Upper lobe of left lung (tissue), 6 donors: ENCODE results near the gene CPLX1. TPM values are rescaled to one million over a fixed set of nuclear protein-coding genes. Genes with fewer than 3 reads are reported as not detected.

Source experiments
- ATAC-seq, 2 donors: fragments of 200-7000 bp; cut with Tn5 transposase; one replicate each; pipeline ENCODE4 v1.9.1; 2022; ENCODE audit warnings: mild to moderate bottlenecking in 2 of 2, moderate library complexity in 2 of 2; ENCODE audit not compliant: low FRiP score in 2 of 2
- DNase-seq, 2 donors: peaks; one replicate each; pipeline ENCODE4 v3.0.0-alpha.2; 2019 to 2020
- H3K27ac ChIP-seq, 4 donors: fragments of 200-600 bp; sonication (generic); one replicate each; pipeline ENCODE4 v1.5.1; 2016 to 2019
- H3K27me3 ChIP-seq, 4 donors: fragments of 200-600 bp; sonication (generic); one replicate each; pipeline ENCODE4 v1.5.1; 2017 to 2019
- H3K36me3 ChIP-seq, 4 donors: fragments of 200-600 bp; sonication (generic); one replicate each; pipeline ENCODE4 v1.5.1; 2016 to 2019
- H3K4me1 ChIP-seq, 4 donors: fragments of 200-600 bp; sonication (generic); one replicate each; pipeline ENCODE4 v1.5.1; 2018 to 2019
- H3K4me3 ChIP-seq, 4 donors: fragments of 200-600 bp; sonication (generic); one replicate each; pipeline ENCODE4 v1.5.1; 2017 to 2019; ENCODE audit warnings: mild to moderate bottlenecking in 2 of 4, moderate library complexity in 1 of 4
- H3K9me3 ChIP-seq, 4 donors: fragments of 200-600 bp; sonication (generic); one replicate each; pipeline ENCODE4 v1.5.1; 2018 to 2019
- EP300 ChIP-seq, 4 donors: sonication (generic); formaldehyde crosslinking; IDR thresholded peaks; one replicate each; pipeline ENCODE4 v1.5.1; 2017; ENCODE audit warnings: antibody characterized with exemption in 4 of 4, control low read depth in 2 of 4
- POLR2A ChIP-seq, 4 donors: fragments of 450-650 bp; IDR thresholded peaks; one replicate each; pipeline ENCODE4 v1.5.1; 2016 to 2017; ENCODE audit warnings: antibody characterized with exemption in 4 of 4, mild to moderate bottlenecking in 2 of 4
- POLR2AphosphoS5 ChIP-seq, 2 donors: sonication (generic); formaldehyde crosslinking; IDR thresholded peaks; one replicate each; pipeline ENCODE4 v1.5.1; 2017; ENCODE audit warnings: antibody characterized with exemption in 2 of 2
- WGBS, 2 donors: methylation state at CpG; one replicate each; pipeline ENCODE4 v1.1.5; 2017 to 2018; 5-methylcytosine and 5-hydroxymethylcytosine counted together
- total RNA-seq, 6 donors: library from RNA; depleted of rRNA in 4 of 6; stranded (reverse); fragments of >200 nt in 4 of 6; gene quantifications; one replicate each; pipeline versions ENCODE4 v1.1.0 to v1.2.1, GENCODE V29; 2016 to 2021
- TF ChIP-seq, protein P1 (sequence below), 6 experiments: fragments of 450-650 bp in 4 of 6; fragments of 200-600 bp in 2 of 6; sonication (generic) in 2 of 6; IDR thresholded peaks; one replicate each; pipeline ENCODE4 v1.5.1; 2016 to 2019; ENCODE audit warnings: antibody characterized with exemption in 6 of 6
- donor health status: DM: no; HTN: no; CAD: no; lungs with moderate emphysema.
- donor health status: DM: no; HTN: yes; CAD: no; lungs with severe emphysema.

The CPLX1 gene
- total RNA-seq, 6 donors from 2014 or later: 0.61 to 4.2 (median 1.8) TPM

DNA sequence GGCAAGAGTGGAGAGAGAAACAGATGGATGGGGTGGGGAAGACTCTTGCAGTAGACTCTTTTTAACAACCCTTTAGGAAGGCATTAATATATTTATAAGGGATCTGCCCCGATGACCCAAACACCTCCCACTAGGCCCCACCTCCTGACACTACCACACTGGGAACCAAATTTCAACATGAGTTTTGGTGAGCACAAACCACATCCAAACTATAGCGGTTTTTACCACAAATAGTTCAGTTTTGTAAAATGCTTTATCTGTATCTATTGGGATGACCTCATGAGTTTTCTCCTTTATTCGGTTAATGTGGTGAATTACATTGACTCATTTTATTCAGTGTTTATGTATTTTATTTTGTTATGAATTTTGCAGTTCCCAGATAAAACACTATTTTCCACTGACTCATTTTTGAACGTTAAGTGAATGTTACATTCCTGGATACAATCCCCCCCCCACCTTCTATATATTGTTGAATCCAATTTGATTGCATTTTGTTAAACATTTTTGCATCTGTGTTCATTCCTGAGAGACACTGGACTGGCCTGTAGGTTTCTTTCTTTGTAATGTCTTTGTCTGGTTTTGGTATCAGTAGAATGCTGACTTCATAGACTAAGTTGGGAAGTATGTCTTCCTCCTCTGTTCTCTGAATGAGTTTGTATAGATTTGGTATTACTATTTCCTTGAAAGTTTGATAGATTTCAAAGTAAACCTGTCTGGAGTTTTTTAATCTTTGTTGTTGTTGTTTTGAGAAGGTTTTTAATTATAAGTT, 13.9 kb upstream of the CPLX1 start:
- no peak overlapping the region for H3K4me3 ChIP-seq
- no peak overlapping the region for H3K27ac ChIP-seq
- no peaks in the 10 kb centered on the region for H3K4me1 ChIP-seq
- WGBS, 2 donors: 79 to 93% methylated on average over 4 of the region's 4 CpGs
- peaks cover 3 to 22% (median 16%) of the 10 kb centered on the region in 4 donors for H3K9me3 ChIP-seq
- TF ChIP-seq POLR2A (IDR thresholded peaks at IDR 0.05) (no peak), EP300 (IDR thresholded peaks at IDR 0.05) (no peak), POLR2AphosphoS5 (IDR thresholded peaks at IDR 0.05) (no peak)
- TF ChIP-seq, protein P1, sequence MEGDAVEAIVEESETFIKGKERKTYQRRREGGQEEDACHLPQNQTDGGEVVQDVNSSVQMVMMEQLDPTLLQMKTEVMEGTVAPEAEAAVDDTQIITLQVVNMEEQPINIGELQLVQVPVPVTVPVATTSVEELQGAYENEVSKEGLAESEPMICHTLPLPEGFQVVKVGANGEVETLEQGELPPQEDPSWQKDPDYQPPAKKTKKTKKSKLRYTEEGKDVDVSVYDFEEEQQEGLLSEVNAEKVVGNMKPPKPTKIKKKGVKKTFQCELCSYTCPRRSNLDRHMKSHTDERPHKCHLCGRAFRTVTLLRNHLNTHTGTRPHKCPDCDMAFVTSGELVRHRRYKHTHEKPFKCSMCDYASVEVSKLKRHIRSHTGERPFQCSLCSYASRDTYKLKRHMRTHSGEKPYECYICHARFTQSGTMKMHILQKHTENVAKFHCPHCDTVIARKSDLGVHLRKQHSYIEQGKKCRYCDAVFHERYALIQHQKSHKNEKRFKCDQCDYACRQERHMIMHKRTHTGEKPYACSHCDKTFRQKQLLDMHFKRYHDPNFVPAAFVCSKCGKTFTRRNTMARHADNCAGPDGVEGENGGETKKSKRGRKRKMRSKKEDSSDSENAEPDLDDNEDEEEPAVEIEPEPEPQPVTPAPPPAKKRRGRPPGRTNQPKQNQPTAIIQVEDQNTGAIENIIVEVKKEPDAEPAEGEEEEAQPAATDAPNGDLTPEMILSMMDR (IDR thresholded peaks at IDR 0.05): no peak
- H3K27me3 ChIP-seq: no peaks in the 10 kb centered on the region
- ATAC-seq: no peak
- no peak for DNase-seq
- no peaks in the 10 kb centered on the region for H3K36me3 ChIP-seq

DNA sequence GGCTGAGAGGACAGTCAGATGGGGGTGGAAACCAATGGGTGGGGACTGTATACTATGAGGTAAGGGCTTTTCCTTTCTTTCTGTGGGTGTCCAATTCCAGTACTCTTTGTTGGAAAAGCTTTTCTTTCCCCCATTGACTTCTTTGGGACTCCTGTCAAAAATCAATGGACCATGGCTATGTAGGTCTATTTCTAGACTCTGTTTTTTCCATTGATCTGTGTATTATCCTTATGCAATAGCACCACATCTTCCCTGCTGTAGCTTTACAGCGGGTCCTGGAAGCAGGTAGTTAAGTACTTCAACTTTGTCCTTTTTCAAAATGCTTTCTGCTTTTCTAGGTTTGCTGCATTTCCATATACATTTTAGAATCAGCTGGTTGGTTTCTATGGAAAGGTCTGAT, 11.8 kb upstream of the CPLX1 start:
- Histone ChIP-seq H3K4me1 (no peaks in the 10 kb centered on the region), H3K27ac (no peak overlapping the region), H3K4me3 (no peak overlapping the region), H3K27me3 (no peaks in the 10 kb centered on the region), H3K36me3 (no peaks in the 10 kb centered on the region), H3K9me3 (peaks cover 3 to 22% (median 16%) of the 10 kb centered on the region in 4 donors)
- no peak for DNase-seq
- ATAC-seq: no peak
- TF ChIP-seq POLR2A (IDR thresholded peaks at IDR 0.05) (no peak), EP300 (IDR thresholded peaks at IDR 0.05) (no peak), POLR2AphosphoS5 (IDR thresholded peaks at IDR 0.05) (no peak)
- TF ChIP-seq, protein P1 (IDR thresholded peaks at IDR 0.05): no peak
- WGBS, 2 donors: 86 to 96% methylated on average over 1 of the region's 1 CpG

DNA sequence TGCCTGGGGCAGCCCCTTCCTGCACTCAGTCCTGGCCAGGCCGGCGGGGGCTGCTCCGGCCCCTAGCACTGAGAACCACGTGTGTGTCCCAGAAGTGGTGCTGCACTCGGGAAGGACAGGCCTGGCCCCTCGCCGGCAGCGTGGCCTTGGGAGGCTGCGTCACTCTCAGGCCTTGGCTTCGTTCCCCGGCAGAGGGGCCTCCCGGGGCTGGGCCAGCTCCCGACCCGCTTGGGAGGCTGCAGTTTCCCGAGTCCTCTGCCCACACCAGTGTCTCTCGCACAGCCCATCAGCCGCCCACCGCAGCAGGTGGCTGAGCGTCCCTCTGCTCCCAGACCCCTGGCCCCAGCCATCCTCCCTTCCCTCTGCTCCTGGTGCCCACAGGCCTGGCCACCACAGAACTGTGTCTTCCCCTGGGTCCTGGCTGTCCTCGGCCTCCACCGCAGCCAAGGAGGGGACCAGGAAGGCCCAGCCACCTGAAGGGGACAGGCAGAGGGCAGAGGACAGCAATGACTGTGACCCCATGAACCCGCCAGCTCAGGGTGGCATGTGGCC, 10.9 kb upstream of the CPLX1 start:
- DNase-seq (peak in 1 of 2 donors; percentile 81), ATAC-seq (peak in 1 of 2 donors; percentile 20)
- H3K4me1 ChIP-seq: no peaks in the 10 kb centered on the region
- H3K36me3 ChIP-seq: no peaks in the 10 kb centered on the region
- H3K4me3 ChIP-seq: no peak overlapping the region
- TF ChIP-seq, protein P1 (IDR thresholded peaks at IDR 0.05): no peak
- no peak for TF ChIP-seq POLR2AphosphoS5 (IDR thresholded peaks at IDR 0.05)
- TF ChIP-seq POLR2A (IDR thresholded peaks at IDR 0.05): no peak
- no peak for TF ChIP-seq EP300 (IDR thresholded peaks at IDR 0.05)
- WGBS, 2 donors: 82 to 95% methylated on average over 8 to 19 of the region's 22 CpGs
- peaks cover 3 to 25% (median 16%) of the 10 kb centered on the region in 4 donors for H3K9me3 ChIP-seq
- no peak overlapping the region for H3K27ac ChIP-seq
- no peaks in the 10 kb centered on the region for H3K27me3 ChIP-seq

DNA sequence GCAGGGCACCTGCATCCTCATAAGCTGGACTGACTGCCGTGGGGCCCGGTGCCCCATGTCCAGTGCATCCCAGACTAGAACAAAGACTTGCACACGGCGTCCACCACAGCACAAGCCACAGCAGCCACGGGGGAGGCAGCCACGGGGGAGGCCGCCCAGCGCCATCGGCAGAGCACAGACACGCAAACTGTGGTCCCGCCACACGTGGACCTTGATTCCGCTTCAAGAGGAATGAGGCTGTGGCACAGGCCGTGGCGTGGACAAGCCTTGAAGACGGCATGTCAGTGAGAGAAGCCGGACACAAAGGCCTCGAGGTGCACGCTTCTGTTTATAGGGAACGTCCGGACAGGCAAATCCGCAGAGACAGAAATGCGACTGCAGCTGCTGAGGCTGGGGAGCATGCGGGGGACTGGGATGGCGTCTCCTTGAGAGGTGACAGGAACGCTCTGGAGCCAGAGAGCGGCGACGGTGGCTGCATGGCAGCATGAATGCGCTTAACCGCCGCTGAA, 10.1 kb upstream of the CPLX1 start:
- Histone ChIP-seq H3K9me3 (peaks cover 3 to 33% (median 18%) of the 10 kb centered on the region in 4 donors), H3K27ac (no peak overlapping the region), H3K27me3 (peaks cover 0 to 5% (median 0%) of the 10 kb centered on the region in 4 donors), H3K4me1 (no peaks in the 10 kb centered on the region), H3K36me3 (no peaks in the 10 kb centered on the region), H3K4me3 (no peak overlapping the region)
- TF ChIP-seq, protein P1 (IDR thresholded peaks at IDR 0.05): no peak
- TF ChIP-seq POLR2AphosphoS5 (IDR thresholded peaks at IDR 0.05) (no peak), POLR2A (IDR thresholded peaks at IDR 0.05) (no peak), EP300 (IDR thresholded peaks at IDR 0.05) (no peak)
- ATAC-seq (peak in 1 of 2 donors; percentile 12), DNase-seq (peak in 1 of 2 donors; percentile 82)
- WGBS, 2 donors: 95% methylated on average over 24 to 32 of the region's 32 CpGs
